ENCODE measurements around the gene CNPY4.

Gene CNPY4

DNA sequence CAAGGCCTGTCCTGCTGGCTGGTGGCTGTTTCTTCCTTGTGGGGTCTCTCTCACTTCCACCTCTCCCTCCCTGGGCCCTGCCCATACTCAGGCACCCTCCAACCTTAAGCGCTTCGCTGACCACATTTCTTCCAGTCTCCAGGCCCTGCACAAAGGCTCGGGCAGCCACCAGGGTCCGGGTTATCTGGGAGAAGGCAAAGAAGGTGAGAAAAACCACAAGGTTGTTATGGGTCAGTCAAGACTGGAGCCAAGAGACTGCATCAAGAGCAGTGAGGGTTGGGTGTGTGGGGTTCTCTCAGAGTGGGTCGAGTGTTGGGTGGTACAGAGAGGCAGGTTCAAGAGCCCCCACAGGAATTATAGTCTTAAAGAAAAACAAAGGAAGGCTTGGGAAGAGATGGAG, 55.1 kb downstream of the CNPY4 start:
- no peak overlapping the region for H3K4me3 ChIP-seq (ENCODE audit: low read depth, low read length)
- ChIA-PET CTCF (no interaction called here), POLR2A (no interaction called here)
- TF ChIP-seq, protein P1, sequence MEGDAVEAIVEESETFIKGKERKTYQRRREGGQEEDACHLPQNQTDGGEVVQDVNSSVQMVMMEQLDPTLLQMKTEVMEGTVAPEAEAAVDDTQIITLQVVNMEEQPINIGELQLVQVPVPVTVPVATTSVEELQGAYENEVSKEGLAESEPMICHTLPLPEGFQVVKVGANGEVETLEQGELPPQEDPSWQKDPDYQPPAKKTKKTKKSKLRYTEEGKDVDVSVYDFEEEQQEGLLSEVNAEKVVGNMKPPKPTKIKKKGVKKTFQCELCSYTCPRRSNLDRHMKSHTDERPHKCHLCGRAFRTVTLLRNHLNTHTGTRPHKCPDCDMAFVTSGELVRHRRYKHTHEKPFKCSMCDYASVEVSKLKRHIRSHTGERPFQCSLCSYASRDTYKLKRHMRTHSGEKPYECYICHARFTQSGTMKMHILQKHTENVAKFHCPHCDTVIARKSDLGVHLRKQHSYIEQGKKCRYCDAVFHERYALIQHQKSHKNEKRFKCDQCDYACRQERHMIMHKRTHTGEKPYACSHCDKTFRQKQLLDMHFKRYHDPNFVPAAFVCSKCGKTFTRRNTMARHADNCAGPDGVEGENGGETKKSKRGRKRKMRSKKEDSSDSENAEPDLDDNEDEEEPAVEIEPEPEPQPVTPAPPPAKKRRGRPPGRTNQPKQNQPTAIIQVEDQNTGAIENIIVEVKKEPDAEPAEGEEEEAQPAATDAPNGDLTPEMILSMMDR (IDR thresholded peaks at IDR 0.05; ENCODE audit: insufficient read depth, low read length, missing control alignments) = no peak
- no peak for DNase-seq (ENCODE audit: low read depth, low spot score)
